A673 (cell line): ENCODE measurements around the gene BMPR1A.

Experiments used
- EZH2 ChIP-seq: fragments of 200-600 bp; sonication (generic); IDR thresholded peaks from 2 replicates; pipeline ENCODE4 v1.6.1; 2017; ENCODE audit warnings: borderline replicate concordance, low read depth, mild to moderate bottlenecking, mixed read lengths, antibody characterized with exemption, low read length; ENCODE audit not compliant: poor library complexity, severe bottlenecking
- TF ChIP-seq, protein P1 (sequence below): fragments of 300-800, 200-600 bp; sonication (generic); conservative IDR thresholded peaks from 2 replicates; pipeline ENCODE4 v1.5.1; 2017; ENCODE audit warnings: low read depth, mild to moderate bottlenecking, antibody characterized with exemption, low read length, moderate library complexity, mixed read lengths

DNA sequence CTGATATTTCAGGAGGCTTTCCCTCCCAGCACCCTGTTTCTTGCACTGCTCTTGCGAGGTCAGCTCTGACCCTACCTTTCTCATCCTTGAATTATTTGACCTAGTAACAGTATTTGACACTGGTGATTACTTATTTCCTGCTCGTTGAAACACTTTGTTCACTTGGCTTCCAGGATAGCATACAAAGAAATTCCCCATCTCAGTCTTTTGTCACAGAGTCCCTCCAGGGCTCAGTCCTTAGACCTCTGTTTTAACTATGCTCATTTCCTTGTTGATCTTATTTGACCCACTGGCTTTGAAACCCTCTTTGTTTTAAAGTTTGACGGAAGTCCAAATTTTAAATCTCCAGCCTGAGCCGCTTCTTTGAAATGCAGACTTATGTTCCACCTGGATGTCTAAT, 29.9 kb downstream of the BMPR1A start:
- TF ChIP-seq, protein P1, sequence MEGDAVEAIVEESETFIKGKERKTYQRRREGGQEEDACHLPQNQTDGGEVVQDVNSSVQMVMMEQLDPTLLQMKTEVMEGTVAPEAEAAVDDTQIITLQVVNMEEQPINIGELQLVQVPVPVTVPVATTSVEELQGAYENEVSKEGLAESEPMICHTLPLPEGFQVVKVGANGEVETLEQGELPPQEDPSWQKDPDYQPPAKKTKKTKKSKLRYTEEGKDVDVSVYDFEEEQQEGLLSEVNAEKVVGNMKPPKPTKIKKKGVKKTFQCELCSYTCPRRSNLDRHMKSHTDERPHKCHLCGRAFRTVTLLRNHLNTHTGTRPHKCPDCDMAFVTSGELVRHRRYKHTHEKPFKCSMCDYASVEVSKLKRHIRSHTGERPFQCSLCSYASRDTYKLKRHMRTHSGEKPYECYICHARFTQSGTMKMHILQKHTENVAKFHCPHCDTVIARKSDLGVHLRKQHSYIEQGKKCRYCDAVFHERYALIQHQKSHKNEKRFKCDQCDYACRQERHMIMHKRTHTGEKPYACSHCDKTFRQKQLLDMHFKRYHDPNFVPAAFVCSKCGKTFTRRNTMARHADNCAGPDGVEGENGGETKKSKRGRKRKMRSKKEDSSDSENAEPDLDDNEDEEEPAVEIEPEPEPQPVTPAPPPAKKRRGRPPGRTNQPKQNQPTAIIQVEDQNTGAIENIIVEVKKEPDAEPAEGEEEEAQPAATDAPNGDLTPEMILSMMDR, result no peak
- no peak for TF ChIP-seq EZH2
